HepG2 (cell line): ENCODE measurements around the gene JAK2. TPM values are rescaled to one million over a fixed set of nuclear protein-coding genes. Genes with fewer than 3 reads are reported as not detected.
A peak's percentile ranks its signal among the peaks of the same experiment; 100 is the strongest.

Experiments
- FOXA3 ChIP-seq: IDR thresholded peaks from 2 replicates; pipeline ENCODE4 v1.6.1; 2016; ENCODE audit warnings: missing genetic modification reagents, missing compliant biosample characterization
- MYC ChIP-seq: sonication (generic); formaldehyde crosslinking; IDR thresholded peaks from 2 replicates; pipeline ENCODE4 v1.9.0; 2021; ENCODE audit warnings: missing genetic modification reagents, borderline replicate concordance
- NFKBIZ ChIP-seq: IDR thresholded peaks from 2 replicates; pipeline ENCODE4 v1.6.1; 2018; ENCODE audit warnings: missing genetic modification reagents, missing compliant biosample characterization
- PREB ChIP-seq: sonication (generic); formaldehyde crosslinking; IDR thresholded peaks from 2 replicates; pipeline ENCODE4 v1.4.0; 2020; ENCODE audit warnings: missing genetic modification reagents
- RAD21 ChIP-seq: fragments of 450-650 bp; formaldehyde crosslinking; IDR thresholded peaks from 2 replicates; pipeline ENCODE4 v1.5.0; 2020; ENCODE audit warnings: mild to moderate bottlenecking
- SMARCE1 ChIP-seq: fragments of 450-650 bp; IDR thresholded peaks from 2 replicates; pipeline ENCODE4 v1.6.1; 2017; ENCODE audit warnings: borderline replicate concordance
- TEAD2 ChIP-seq: sonication (generic); formaldehyde crosslinking; IDR thresholded peaks from 2 replicates; pipeline ENCODE4 v1.9.0; 2021; ENCODE audit warnings: missing genetic modification reagents
- ZHX2 ChIP-seq, 2 experiments: sonication (generic) in 1 of 2; formaldehyde crosslinking in 1 of 2; IDR thresholded peaks; 2 replicates each; pipeline versions ENCODE4 v1.6.1 to v1.9.0; 2014 to 2022; ENCODE audit warnings: antibody characterized with exemption in 1 of 2, borderline replicate concordance in 1 of 2, inconsistent platforms in 1 of 2, low read depth in 1 of 2, missing genetic modification reagents in 1 of 2
- ZMYM3 ChIP-seq: sonication (generic); formaldehyde crosslinking; IDR thresholded peaks from 2 replicates; pipeline ENCODE4 v1.5.1; 2020; ENCODE audit warnings: mild to moderate bottlenecking, missing genetic modification reagents
- ZNF138 ChIP-seq: sonication (generic); formaldehyde crosslinking; IDR thresholded peaks from 2 replicates; pipeline ENCODE4 v1.5.0; 2020; ENCODE audit warnings: mild to moderate bottlenecking, low read depth, missing genetic modification reagents
- ZNF317 ChIP-seq: sonication (generic); formaldehyde crosslinking; IDR thresholded peaks from 2 replicates; pipeline ENCODE4 v1.5.0; 2020; ENCODE audit warnings: mild to moderate bottlenecking, missing genetic modification reagents
- ZNF33B ChIP-seq: sonication (generic); formaldehyde crosslinking; IDR thresholded peaks from 2 replicates; pipeline ENCODE4 v1.5.1; 2020; ENCODE audit warnings: mild to moderate bottlenecking, missing genetic modification reagents
- ZNF484 ChIP-seq: sonication (generic); formaldehyde crosslinking; IDR thresholded peaks from 2 replicates; pipeline ENCODE4 v1.5.1; 2020; ENCODE audit warnings: mild to moderate bottlenecking, low read depth, missing genetic modification reagents, borderline replicate concordance
- ZNF550 ChIP-seq: sonication (generic); formaldehyde crosslinking; IDR thresholded peaks from 2 replicates; pipeline ENCODE4 v1.4.0; 2020; ENCODE audit warnings: mild to moderate bottlenecking, missing genetic modification reagents, borderline replicate concordance
- ZNF670 ChIP-seq: sonication (generic); formaldehyde crosslinking; IDR thresholded peaks from 2 replicates; pipeline ENCODE4 v1.8.0; 2022; ENCODE audit warnings: mild to moderate bottlenecking, missing genetic modification reagents, borderline replicate concordance
- polyA plus RNA-seq, 8 experiments: library from polyadenylated mRNA; depleted of rRNA in 3 of 8; stranded (reverse) in 7 of 8; unstranded in 1 of 8; fragments of >200 nt; fragmentation: Illumina TruSeq in 4 of 8; extraction: Trizol in 4 of 8; gene quantifications; 2 replicates each; pipeline versions ENCODE4 v1.2.1 to v1.2.3, GENCODE V29; 2011 to 2016; ENCODE audit warnings: low read depth in 4 of 8, missing spikeins in 1 of 8, mixed read lengths in 1 of 8; ENCODE audit not compliant: insufficient read depth in 1 of 8
- total RNA-seq, 5 experiments: library from RNA; depleted of rRNA; stranded (reverse); fragments of >200 nt; fragmentation: Illumina TruSeq; extraction: Trizol; gene quantifications; 2 replicates each; pipeline ENCODE4 v1.2.3, GENCODE V29; 2016; ENCODE audit warnings: low read depth in 1 of 5
- TF ChIP-seq, protein P1 (sequence below): sonication (generic); formaldehyde crosslinking; IDR thresholded peaks from 2 replicates; pipeline ENCODE4 v1.8.1; 2022; ENCODE audit warnings: low read depth, mild to moderate bottlenecking, missing genetic modification reagents
- TF ChIP-seq, protein P2 (sequence below): IDR thresholded peaks from 2 replicates; pipeline ENCODE4 v1.6.1; 2018; ENCODE audit warnings: missing genetic modification reagents

Gene JAK2
- total and polyA plus RNA-seq, 2 of the 13 experiments (the other 11 are each of a cell fraction or from before 2014, with no cell fraction given): 1.1 to 4.1 TPM

- no peak for TF ChIP-seq SMARCE1
- TF ChIP-seq, protein P1, sequence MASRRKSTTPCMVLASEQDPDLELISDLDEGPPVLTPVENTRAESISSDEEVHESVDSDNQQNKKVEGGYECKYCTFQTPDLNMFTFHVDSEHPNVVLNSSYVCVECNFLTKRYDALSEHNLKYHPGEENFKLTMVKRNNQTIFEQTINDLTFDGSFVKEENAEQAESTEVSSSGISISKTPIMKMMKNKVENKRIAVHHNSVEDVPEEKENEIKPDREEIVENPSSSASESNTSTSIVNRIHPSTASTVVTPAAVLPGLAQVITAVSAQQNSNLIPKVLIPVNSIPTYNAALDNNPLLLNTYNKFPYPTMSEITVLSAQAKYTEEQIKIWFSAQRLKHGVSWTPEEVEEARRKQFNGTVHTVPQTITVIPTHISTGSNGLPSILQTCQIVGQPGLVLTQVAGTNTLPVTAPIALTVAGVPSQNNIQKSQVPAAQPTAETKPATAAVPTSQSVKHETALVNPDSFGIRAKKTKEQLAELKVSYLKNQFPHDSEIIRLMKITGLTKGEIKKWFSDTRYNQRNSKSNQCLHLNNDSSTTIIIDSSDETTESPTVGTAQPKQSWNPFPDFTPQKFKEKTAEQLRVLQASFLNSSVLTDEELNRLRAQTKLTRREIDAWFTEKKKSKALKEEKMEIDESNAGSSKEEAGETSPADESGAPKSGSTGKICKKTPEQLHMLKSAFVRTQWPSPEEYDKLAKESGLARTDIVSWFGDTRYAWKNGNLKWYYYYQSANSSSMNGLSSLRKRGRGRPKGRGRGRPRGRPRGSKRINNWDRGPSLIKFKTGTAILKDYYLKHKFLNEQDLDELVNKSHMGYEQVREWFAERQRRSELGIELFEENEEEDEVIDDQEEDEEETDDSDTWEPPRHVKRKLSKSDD (CRISPR knock-in tag): peak; percentile 20; the same call in 1 of the 2 replicates
- TF ChIP-seq TEAD2: no peak
- TF ChIP-seq ZNF550 (CRISPR knock-in tag): no peak
- no peak; the same call in none of the 2 replicates for TF ChIP-seq RAD21 (CRISPR knock-in tag)
- TF ChIP-seq ZNF317: peak; percentile 61; the same call in 1 of the 2 replicates
- 0 out of 2 replicates have a peak, but pooled peaks have one; percentile 72 for TF ChIP-seq PREB (CRISPR knock-in tag)
- peak; percentile 54 for TF ChIP-seq MYC
- no peak for TF ChIP-seq ZNF484
- TF ChIP-seq FOXA3 (CRISPR knock-in tag): peak; percentile 39; the same call in 1 of the 2 replicates
- 0 out of 2 replicates have a peak, but pooled peaks have one; percentile 23 for TF ChIP-seq ZNF670 (CRISPR knock-in tag)
- TF ChIP-seq ZHX2 (IDR thresholded peaks at IDR 0.05; ENCODE audit: low read depth): no peak
- peak; percentile 64; the same call in 1 of the 2 replicates for TF ChIP-seq ZHX2 (CRISPR knock-in tag; IDR thresholded peaks at IDR 0.05; ENCODE audit: borderline replicate concordance)
- 0 out of 2 replicates have a peak, but pooled peaks have one; percentile 64 for TF ChIP-seq ZNF138 (CRISPR knock-in tag)
- TF ChIP-seq ZMYM3 (CRISPR knock-in tag): no peak; the same call in 1 of the 2 replicates
- TF ChIP-seq, protein P2, sequence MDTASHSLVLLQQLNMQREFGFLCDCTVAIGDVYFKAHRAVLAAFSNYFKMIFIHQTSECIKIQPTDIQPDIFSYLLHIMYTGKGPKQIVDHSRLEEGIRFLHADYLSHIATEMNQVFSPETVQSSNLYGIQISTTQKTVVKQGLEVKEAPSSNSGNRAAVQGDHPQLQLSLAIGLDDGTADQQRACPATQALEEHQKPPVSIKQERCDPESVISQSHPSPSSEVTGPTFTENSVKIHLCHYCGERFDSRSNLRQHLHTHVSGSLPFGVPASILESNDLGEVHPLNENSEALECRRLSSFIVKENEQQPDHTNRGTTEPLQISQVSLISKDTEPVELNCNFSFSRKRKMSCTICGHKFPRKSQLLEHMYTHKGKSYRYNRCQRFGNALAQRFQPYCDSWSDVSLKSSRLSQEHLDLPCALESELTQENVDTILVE (CRISPR knock-in tag): peak; percentile 30; the same call in 1 of the 2 replicates
- TF ChIP-seq ZNF33B (CRISPR knock-in tag): peak; percentile 15; the same call in 1 of the 2 replicates
- no peak for TF ChIP-seq NFKBIZ (CRISPR knock-in tag)
Measured at GRCh38 chr9:4984621-4985385, at the start of gene JAK2 (continued).
